ENCODE measurements around the gene CMPK2. TPM values are rescaled to one million over a fixed set of nuclear protein-coding genes. Genes with fewer than 3 reads are reported as not detected.
"Not testable (repeated sequence)": the region's sequence is repeated elsewhere in the genome, so short reads cannot be mapped to it uniquely, and the experiment has no call there.

The CMPK2 gene
- total RNA-seq, 1 experiment from 2014 or later = 0.80 TPM

DNA sequence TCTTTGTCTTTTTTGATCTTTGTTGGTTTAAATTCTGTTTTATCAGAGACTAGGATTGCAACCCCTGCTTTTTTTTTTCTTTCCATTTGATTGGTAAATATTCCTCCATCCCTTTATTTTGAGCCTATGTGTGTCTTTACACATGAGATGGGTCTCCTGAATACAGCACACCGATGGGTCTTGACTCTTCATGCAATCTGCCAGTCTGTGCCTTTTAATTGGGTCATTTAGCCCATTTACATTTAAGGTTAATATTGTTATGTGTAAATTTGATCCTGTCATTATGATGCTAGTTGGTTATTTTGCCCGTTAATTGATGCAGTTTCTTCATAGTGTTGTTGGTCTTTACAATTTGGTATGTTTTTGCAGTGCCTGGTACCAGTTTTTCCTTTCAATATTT lies 36.9 kb upstream of the CMPK2 start:
- in situ Hi-C loops (cut with HindIII; ENCODE audit: low pct_unique_long_range_greater_than_20kb, low sequenced_read_pairs); H3K27ac ChIP-seq (ENCODE audit: low read length); intact Hi-C loops (cut with micrococcal nuclease; ENCODE audit: unreplicated experiment); H3K9me3 ChIP-seq (ENCODE audit: control insufficient read depth, insufficient read depth, low read depth, low read length); CTCF ChIA-PET; H3K4me1 ChIP-seq (ENCODE audit: control insufficient read depth, insufficient read depth, low read length); H3K27me3 ChIP-seq (ENCODE audit: control insufficient read depth, insufficient read depth, low read length); BruUV-seq (replicated peaks); POLR2A ChIA-PET; DNase-seq (ENCODE audit: low read depth, low spot score); H3K4me3 ChIP-seq (ENCODE audit: low read depth in 2 of 2, low read length in 2 of 2); H3K36me3 ChIP-seq (ENCODE audit: control insufficient read depth, insufficient read depth, low read length); ATAC-seq: not testable (repeated sequence)

DNA sequence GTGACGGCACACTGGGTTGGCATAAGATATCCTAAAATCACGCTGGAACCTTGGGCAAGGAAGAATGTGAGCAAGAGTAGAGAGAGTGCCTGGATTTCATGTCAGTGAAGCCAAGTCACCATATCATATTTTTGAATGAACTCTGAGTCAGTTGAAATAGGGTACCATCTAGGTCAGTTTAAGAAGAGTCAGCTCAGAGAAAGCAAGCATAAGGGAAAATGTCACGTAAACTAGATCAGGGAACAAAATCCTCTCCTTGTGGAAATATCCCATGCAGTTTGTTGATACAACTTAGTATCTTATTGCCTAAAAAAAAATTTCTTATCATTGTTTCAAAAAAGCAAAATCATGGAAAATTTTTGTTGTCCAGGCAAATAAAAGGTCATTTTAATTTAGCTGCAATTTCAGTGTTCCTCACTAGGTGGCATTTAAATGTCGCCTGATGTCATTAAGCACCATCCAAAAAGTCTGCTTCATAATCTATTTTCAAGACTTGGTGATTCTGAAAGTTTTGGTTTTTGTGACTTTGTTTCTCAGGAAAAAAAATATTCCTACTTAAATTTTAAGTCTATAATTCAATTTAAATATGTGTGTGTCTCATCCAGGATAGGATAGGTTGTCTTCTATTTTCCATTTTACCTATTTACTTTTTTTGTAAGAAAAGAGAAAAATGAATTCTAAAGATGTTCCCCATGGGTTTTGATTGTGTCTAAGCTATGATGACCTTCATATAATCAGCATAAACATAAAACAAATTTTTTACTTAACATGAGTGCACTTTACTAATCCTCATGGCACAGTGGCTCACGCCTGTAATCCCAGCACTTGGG lies 31.4 kb upstream of the CMPK2 start:
- H3K36me3 ChIP-seq (ENCODE audit: control insufficient read depth, insufficient read depth, low read length) = no peaks in the 10 kb centered on the region
- intact Hi-C loops (cut with micrococcal nuclease; ENCODE audit: unreplicated experiment) (loop anchor here (2.0 to 5.0 kb wide), 2 partner anchors 150 to 185 kb away; no protein-coding TSS in a partner anchor), in situ Hi-C loops (cut with HindIII; ENCODE audit: low pct_unique_long_range_greater_than_20kb, low sequenced_read_pairs) (no loop called here)
- TF ChIP-seq, protein P1, sequence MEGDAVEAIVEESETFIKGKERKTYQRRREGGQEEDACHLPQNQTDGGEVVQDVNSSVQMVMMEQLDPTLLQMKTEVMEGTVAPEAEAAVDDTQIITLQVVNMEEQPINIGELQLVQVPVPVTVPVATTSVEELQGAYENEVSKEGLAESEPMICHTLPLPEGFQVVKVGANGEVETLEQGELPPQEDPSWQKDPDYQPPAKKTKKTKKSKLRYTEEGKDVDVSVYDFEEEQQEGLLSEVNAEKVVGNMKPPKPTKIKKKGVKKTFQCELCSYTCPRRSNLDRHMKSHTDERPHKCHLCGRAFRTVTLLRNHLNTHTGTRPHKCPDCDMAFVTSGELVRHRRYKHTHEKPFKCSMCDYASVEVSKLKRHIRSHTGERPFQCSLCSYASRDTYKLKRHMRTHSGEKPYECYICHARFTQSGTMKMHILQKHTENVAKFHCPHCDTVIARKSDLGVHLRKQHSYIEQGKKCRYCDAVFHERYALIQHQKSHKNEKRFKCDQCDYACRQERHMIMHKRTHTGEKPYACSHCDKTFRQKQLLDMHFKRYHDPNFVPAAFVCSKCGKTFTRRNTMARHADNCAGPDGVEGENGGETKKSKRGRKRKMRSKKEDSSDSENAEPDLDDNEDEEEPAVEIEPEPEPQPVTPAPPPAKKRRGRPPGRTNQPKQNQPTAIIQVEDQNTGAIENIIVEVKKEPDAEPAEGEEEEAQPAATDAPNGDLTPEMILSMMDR (IDR thresholded peaks at IDR 0.05) = peak; percentile 72; the same call in 1 of the 2 replicates
- TF ChIP-seq, protein P2, sequence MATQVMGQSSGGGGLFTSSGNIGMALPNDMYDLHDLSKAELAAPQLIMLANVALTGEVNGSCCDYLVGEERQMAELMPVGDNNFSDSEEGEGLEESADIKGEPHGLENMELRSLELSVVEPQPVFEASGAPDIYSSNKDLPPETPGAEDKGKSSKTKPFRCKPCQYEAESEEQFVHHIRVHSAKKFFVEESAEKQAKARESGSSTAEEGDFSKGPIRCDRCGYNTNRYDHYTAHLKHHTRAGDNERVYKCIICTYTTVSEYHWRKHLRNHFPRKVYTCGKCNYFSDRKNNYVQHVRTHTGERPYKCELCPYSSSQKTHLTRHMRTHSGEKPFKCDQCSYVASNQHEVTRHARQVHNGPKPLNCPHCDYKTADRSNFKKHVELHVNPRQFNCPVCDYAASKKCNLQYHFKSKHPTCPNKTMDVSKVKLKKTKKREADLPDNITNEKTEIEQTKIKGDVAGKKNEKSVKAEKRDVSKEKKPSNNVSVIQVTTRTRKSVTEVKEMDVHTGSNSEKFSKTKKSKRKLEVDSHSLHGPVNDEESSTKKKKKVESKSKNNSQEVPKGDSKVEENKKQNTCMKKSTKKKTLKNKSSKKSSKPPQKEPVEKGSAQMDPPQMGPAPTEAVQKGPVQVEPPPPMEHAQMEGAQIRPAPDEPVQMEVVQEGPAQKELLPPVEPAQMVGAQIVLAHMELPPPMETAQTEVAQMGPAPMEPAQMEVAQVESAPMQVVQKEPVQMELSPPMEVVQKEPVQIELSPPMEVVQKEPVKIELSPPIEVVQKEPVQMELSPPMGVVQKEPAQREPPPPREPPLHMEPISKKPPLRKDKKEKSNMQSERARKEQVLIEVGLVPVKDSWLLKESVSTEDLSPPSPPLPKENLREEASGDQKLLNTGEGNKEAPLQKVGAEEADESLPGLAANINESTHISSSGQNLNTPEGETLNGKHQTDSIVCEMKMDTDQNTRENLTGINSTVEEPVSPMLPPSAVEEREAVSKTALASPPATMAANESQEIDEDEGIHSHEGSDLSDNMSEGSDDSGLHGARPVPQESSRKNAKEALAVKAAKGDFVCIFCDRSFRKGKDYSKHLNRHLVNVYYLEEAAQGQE (IDR thresholded peaks at IDR 0.05; ENCODE audit: insufficient read depth in 1 of 2, low read depth in 2 of 2, low read length in 1 of 2) = no peak
- TF ChIP-seq TCF7L2 (IDR thresholded peaks at IDR 0.05; ENCODE audit: low read depth, low read length) = no peak
- H3K4me1 ChIP-seq (ENCODE audit: control insufficient read depth, insufficient read depth, low read length) = no peaks in the 10 kb centered on the region
- no peaks in the 10 kb centered on the region for H3K9me3 ChIP-seq (ENCODE audit: control insufficient read depth, insufficient read depth, low read depth, low read length)
- no peak for DNase-seq (ENCODE audit: low read depth, low spot score)
- H3K4me3 ChIP-seq (ENCODE audit: low read depth in 2 of 2, low read length in 2 of 2) = no peak overlapping the region
- ATAC-seq = no peak
- BruUV-seq (replicated peaks) = no TSS peak
- H3K27ac ChIP-seq (ENCODE audit: low read length) = no peak overlapping the region
- CTCF ChIA-PET = interaction anchor here (0.5 to 1.5 kb wide), 3 partner anchors 21 to 137 kb away, joined by 4 to 6 read pairs (median 6); no protein-coding TSS in a partner anchor
- no peaks in the 10 kb centered on the region for H3K27me3 ChIP-seq (ENCODE audit: control insufficient read depth, insufficient read depth, low read length)
- POLR2A ChIA-PET = no interaction called here

DNA sequence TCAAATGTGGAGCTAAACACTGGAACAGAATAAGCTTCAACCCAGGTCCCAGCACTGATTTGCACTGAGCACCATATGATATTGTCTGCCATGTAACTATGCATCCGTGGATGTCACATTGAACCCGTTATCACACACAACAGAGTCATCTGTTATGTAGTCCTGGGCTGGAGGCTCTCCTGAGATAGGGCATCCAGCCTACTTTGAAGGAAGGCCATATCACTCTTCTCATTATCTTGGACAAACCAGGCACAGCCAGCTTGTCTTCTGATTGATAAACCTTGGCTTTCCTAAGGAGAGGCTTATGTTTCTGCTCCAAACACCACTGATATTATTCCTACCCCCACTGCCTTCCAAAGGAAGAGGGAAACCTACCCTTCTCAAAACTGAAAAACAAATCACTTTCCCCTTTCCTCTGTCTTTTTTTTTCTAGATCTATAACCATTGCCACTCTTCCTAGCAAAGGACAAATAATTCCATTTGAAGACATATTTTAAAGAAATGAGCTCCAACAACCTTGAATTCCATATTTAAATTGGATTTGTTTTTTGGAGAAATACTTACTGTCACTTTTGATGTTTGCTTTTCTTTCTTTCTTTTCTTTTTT lies 28.3 kb upstream of the CMPK2 start:
- ChIA-PET CTCF (interaction anchor here (0.6 kb wide), 1 partner anchor 103 kb away, joined by 3 read pairs; no protein-coding TSS in a partner anchor), POLR2A (no interaction called here)
- BruUV-seq (replicated peaks) = no TSS peak
- Histone ChIP-seq H3K4me1 (ENCODE audit: control insufficient read depth, insufficient read depth, low read length) (no peaks in the 10 kb centered on the region), H3K27ac (ENCODE audit: low read length) (no peak overlapping the region), H3K27me3 (ENCODE audit: control insufficient read depth, insufficient read depth, low read length) (no peaks in the 10 kb centered on the region), H3K36me3 (ENCODE audit: control insufficient read depth, insufficient read depth, low read length) (no peaks in the 10 kb centered on the region), H3K9me3 (ENCODE audit: control insufficient read depth, insufficient read depth, low read depth, low read length) (no peaks in the 10 kb centered on the region), H3K4me3 (ENCODE audit: low read depth in 2 of 2, low read length in 2 of 2) (no peak overlapping the region)
- ATAC-seq (no peak), DNase-seq (ENCODE audit: low read depth, low spot score) (no peak)
- intact Hi-C loops (cut with micrococcal nuclease; ENCODE audit: unreplicated experiment) = no loop called here
- in situ Hi-C loops (cut with HindIII; ENCODE audit: low pct_unique_long_range_greater_than_20kb, low sequenced_read_pairs) = no loop called here
- TF ChIP-seq POLR2AphosphoS5 (IDR thresholded peaks at IDR 0.05; ENCODE audit: low read depth, low read length) (no peak), SIN3A (IDR thresholded peaks at IDR 0.05; ENCODE audit: borderline replicate concordance, insufficient read depth, low read depth, low read length) (no peak), TCF7L2 (IDR thresholded peaks at IDR 0.05; ENCODE audit: low read depth, low read length) (no peak)
- TF ChIP-seq, protein P2 (IDR thresholded peaks at IDR 0.05; ENCODE audit: insufficient read depth in 1 of 2, low read depth in 2 of 2, low read length in 1 of 2) = no peak
- TF ChIP-seq, protein P1 (IDR thresholded peaks at IDR 0.05) = no peak

Measured in Panc1 (cell line).